SK-N-SH (cell line): Measurements from ENCODE around the gene PBXIP1. TPM values are rescaled to one million over a fixed set of nuclear protein-coding genes. Genes with fewer than 3 reads are reported as not detected.

Experiments used
- CTCF ChIA-PET: fragments of 300-600, 350-600 bp; formaldehyde crosslinking; extraction: SDS; loops from one replicate; lab custom pipeline; 2021; lab: Yijun Ruan, JAX
- POLR2A ChIA-PET: fragments of 350-600 bp; sonication (Branson Sonifier 250); formaldehyde crosslinking; extraction: SDS; loops from one replicate; lab custom pipeline; 2020; ENCODE audit warnings: antibody characterized with exemption, inconsistent platforms; lab: Yijun Ruan, JAX
- DNase-seq: peaks from one replicate; pipeline ENCODE4 v3.0.0; 2012
- H2AFZ ChIP-seq: fragments of 200-600 bp; sonication (generic); 2 replicates; pipeline ENCODE4 v1.8.1; 2016; ENCODE audit warnings: antibody characterized with exemption, mild to moderate bottlenecking, low read depth
- H3F3A ChIP-seq: fragments of 200-600 bp; sonication (generic); replicated peaks from 2 replicates; pipeline ENCODE3; 2016; ENCODE audit warnings: antibody characterized with exemption, mild to moderate bottlenecking; ENCODE audit not compliant: insufficient read depth
- H3K27ac ChIP-seq, 2 experiments: fragments of 200-500 bp in 1 of 2; fragments of 200-600 bp in 1 of 2; sonication (Bioruptor generic) in 1 of 2; sonication (generic), shearing (Covaris generic) in 1 of 2; 2 replicates each; pipeline versions ENCODE4 v1.5.1 to v1.6.1; 2014 to 2016; ENCODE audit warnings: low read depth in 2 of 2, inconsistent platforms in 1 of 2, low read length in 1 of 2, mild to moderate bottlenecking in 1 of 2, mixed read lengths in 1 of 2
- H3K27me3 ChIP-seq: fragments of 200-600 bp; sonication (generic), shearing (Covaris generic); 2 replicates; pipeline ENCODE4 v1.6.1; 2016; ENCODE audit warnings: mixed run types; ENCODE audit not compliant: insufficient read depth
- H3K36me3 ChIP-seq, 2 experiments: fragments of 200-500 bp in 1 of 2; fragments of 200-600 bp in 1 of 2; sonication (Bioruptor generic) in 1 of 2; sonication (generic) in 1 of 2; replicated peaks in 1 of 2; 2 replicates each; pipeline versions ENCODE3 to v1.5.1; 2014 to 2016; ENCODE audit warnings: low read length in 1 of 2, mild to moderate bottlenecking in 1 of 2; ENCODE audit not compliant: insufficient read depth in 2 of 2, control insufficient read depth in 1 of 2
- H3K4me1 ChIP-seq, 2 experiments: fragments of 200-500 bp in 1 of 2; fragments of 200-600 bp in 1 of 2; sonication (Bioruptor generic) in 1 of 2; sonication (generic), shearing (Covaris generic) in 1 of 2; 2 replicates each; pipeline versions ENCODE4 v1.5.1 to v1.6.1; 2014 to 2016; ENCODE audit warnings: low read depth in 1 of 2, low read length in 1 of 2, mixed run types in 1 of 2; ENCODE audit not compliant: insufficient read depth in 2 of 2, control insufficient read depth in 1 of 2
- H3K4me2 ChIP-seq: fragments of 200-600 bp; sonication (generic), shearing (Covaris generic); 2 replicates; pipeline ENCODE4 v1.6.1; 2017; ENCODE audit warnings: mixed run types
- H3K4me3 ChIP-seq, 2 experiments: fragments of 200-500 bp in 1 of 2; fragments of 200-600 bp in 1 of 2; sonication (Bioruptor generic) in 1 of 2; sonication (generic), shearing (Covaris generic) in 1 of 2; 2 replicates each; pipeline versions ENCODE4 v1.5.1 to v1.8.1; 2014 to 2016; ENCODE audit warnings: low read depth in 2 of 2, inconsistent platforms in 1 of 2, low read length in 1 of 2, mild to moderate bottlenecking in 1 of 2, mixed read lengths in 1 of 2, moderate library complexity in 1 of 2
- H3K79me2 ChIP-seq: fragments of 200-600 bp; sonication (generic); 2 replicates; pipeline ENCODE4 v1.8.1; 2017; ENCODE audit warnings: mild to moderate bottlenecking; ENCODE audit not compliant: insufficient read depth
- H3K9ac ChIP-seq: fragments of 200-600 bp; sonication (generic); 2 replicates; pipeline ENCODE4 v1.6.1; 2017; ENCODE audit warnings: mixed run types
- H3K9me2 ChIP-seq: fragments of 200-600 bp; sonication (generic); 2 replicates; pipeline ENCODE4 v1.6.1; 2017; ENCODE audit warnings: mixed run types
- H3K9me3 ChIP-seq: fragments of 200-600 bp; sonication (generic); 2 replicates; pipeline ENCODE4 v1.6.1; 2017; ENCODE audit warnings: mixed run types, mild to moderate bottlenecking, moderate library complexity
- H4K20me1 ChIP-seq: fragments of 200-600 bp; sonication (generic); 2 replicates; pipeline ENCODE4 v1.6.1; 2017; ENCODE audit warnings: mild to moderate bottlenecking, mixed run types; ENCODE audit not compliant: insufficient read depth
- CHD2 ChIP-seq: fragments of 150-350 bp; IDR thresholded peaks from 2 replicates; pipeline ENCODE4 v1.6.1; 2018; ENCODE audit warnings: low read length; ENCODE audit not compliant: partially characterized antibody
- CTCF ChIP-seq: fragments of 200-600 bp; sonication (generic); IDR thresholded peaks from 2 replicates; pipeline ENCODE4 v1.6.1; 2017; ENCODE audit warnings: antibody characterized with exemption, mild to moderate bottlenecking, moderate library complexity
- EP300 ChIP-seq, 2 experiments: IDR thresholded peaks; 2 replicates each; pipeline versions ENCODE4 v1.4.0 to v1.6.1; 2012; ENCODE audit warnings: borderline replicate concordance in 1 of 2, low read depth in 1 of 2, low read length in 1 of 2
- GATA2 ChIP-seq: sonication (generic); formaldehyde crosslinking; IDR thresholded peaks from 2 replicates; pipeline ENCODE4 v1.5.0; 2020; ENCODE audit warnings: mild to moderate bottlenecking, missing genetic modification reagents
- JUND ChIP-seq: IDR thresholded peaks from 2 replicates; pipeline ENCODE4 v1.4.0; 2012
- MAX ChIP-seq: IDR thresholded peaks from 2 replicates; pipeline ENCODE4 v1.4.0; 2012; ENCODE audit warnings: low read depth
- MEF2A ChIP-seq: IDR thresholded peaks from 2 replicates; pipeline ENCODE4 v1.4.0; 2012; ENCODE audit warnings: low read depth, borderline replicate concordance
- MXI1 ChIP-seq: IDR thresholded peaks from 2 replicates; pipeline ENCODE4 v1.6.1; 2012; ENCODE audit warnings: mild to moderate bottlenecking, low read depth, low read length, improper control_type of control experiment
- RAD21 ChIP-seq: IDR thresholded peaks from 2 replicates; pipeline ENCODE4 v1.6.1; 2012; ENCODE audit warnings: mild to moderate bottlenecking, low read length
- RFX5 ChIP-seq: IDR thresholded peaks from 2 replicates; pipeline ENCODE4 v1.6.1; 2012; ENCODE audit warnings: mild to moderate bottlenecking, improper control_type of control experiment, low read length
- RXRA ChIP-seq: IDR thresholded peaks from 2 replicates; pipeline ENCODE4 v1.4.0; 2012; ENCODE audit warnings: low read depth, mild to moderate bottlenecking, borderline replicate concordance
- SIN3A ChIP-seq: IDR thresholded peaks from 2 replicates; pipeline ENCODE4 v1.6.1; 2012; ENCODE audit warnings: low read depth, mild to moderate bottlenecking, low read length, moderate library complexity, borderline replicate concordance
- SMC3 ChIP-seq: IDR thresholded peaks from 2 replicates; pipeline ENCODE4 v1.6.1; 2012; ENCODE audit warnings: low read depth, low read length, improper control_type of control experiment
- TAF1 ChIP-seq: IDR thresholded peaks from 2 replicates; pipeline ENCODE4 v1.6.1; 2012; ENCODE audit warnings: low read depth, mild to moderate bottlenecking, low read length, moderate library complexity, borderline replicate concordance
- USF1 ChIP-seq: IDR thresholded peaks from 2 replicates; pipeline ENCODE4 v1.4.0; 2012; ENCODE audit warnings: low read depth, borderline replicate concordance
- ZBTB33 ChIP-seq: IDR thresholded peaks from 2 replicates; pipeline ENCODE4 v1.4.0; 2012; ENCODE audit warnings: low read depth, borderline replicate concordance
- WGBS: methylation state at CpG from one replicate; pipeline ENCODE4 v1.1.6; 2017; ENCODE audit warnings: low lambda C conversion rate; 5-methylcytosine and 5-hydroxymethylcytosine counted together
- polyA plus RNA-seq, 3 experiments: library from polyadenylated mRNA; depleted of rRNA; stranded (reverse); fragments of >200 nt; gene quantifications; 2 replicates each; pipeline ENCODE4 v1.2.3, GENCODE V29; 2012

PBXIP1 gene
- polyA plus RNA-seq, 1 of the 3 experiments (the other 2 are of a cell fraction), result 55.9 TPM

GRCh38 chr1:154992721-154993571, 37.0 kb upstream of the PBXIP1 start:
- peak; percentile 31 for TF ChIP-seq RAD21
- peak; percentile 21; the same call in 1 of the 2 replicates for TF ChIP-seq SMC3
- peak; percentile 30 for TF ChIP-seq CTCF
- no peak for TF ChIP-seq CHD2
- no peak for TF ChIP-seq MAX
- no peaks in the 10 kb centered on the region for H3K9me3 ChIP-seq
- no peak overlapping the region for H3K9ac ChIP-seq
- H3K79me2 ChIP-seq, result peaks cover 8% of the 10 kb centered on the region; the same call in 1 of the 2 replicates
- ChIA-PET POLR2A (interaction anchor here (0.6 to 3.9 kb wide), 10 partner anchors 10 to 512 kb away, joined by 3 to 22 read pairs (median 4); partner anchors contain the start of genes ADAM15, CKS1B, FLAD1 and PBXIP1), CTCF (interaction anchor here (1.1 to 14.0 kb wide), 13 partner anchors 11 to 485 kb away, joined by 3 to 640 read pairs (median 4); partner anchors contain the start of genes ADAM15, CKS1B, FLAD1 and PBXIP1)
- no peak for DNase-seq
- H3K4me1 ChIP-seq, result peaks cover 3 to 29% of the 10 kb centered on the region in 2 experiments; a peak in 3 of 4 replicates
- H3K9me2 ChIP-seq, result no peaks in the 10 kb centered on the region
- no peaks in the 10 kb centered on the region for H4K20me1 ChIP-seq
- H3K4me3 ChIP-seq, result no peak overlapping the region
- WGBS, result 92% methylated on average over 13 of the region's 14 CpGs
- no peaks in the 10 kb centered on the region for H3K27me3 ChIP-seq
- no peak overlapping the region for H3K4me2 ChIP-seq
- peak overlapping the region; percentile 14 to 43; a peak in 2 of 4 replicates for H3K27ac ChIP-seq
- no peak overlapping the region for H2AFZ ChIP-seq
- H3F3A ChIP-seq, result peaks cover 4% of the 10 kb centered on the region
- H3K36me3 ChIP-seq, result peaks cover 17 to 27% of the 10 kb centered on the region in 2 experiments

- Histone ChIP-seq H3K27ac (no peak overlapping the region), H3K4me1 (peaks cover 0 to 30% of the 10 kb centered on the region in 2 experiments; a peak in 2 of 4 replicates), H3K4me3 (no peak overlapping the region), H3F3A (no peaks in the 10 kb centered on the region), H3K9me3 (no peaks in the 10 kb centered on the region), H3K4me2 (no peak overlapping the region), H3K9me2 (no peaks in the 10 kb centered on the region), H3K9ac (no peak overlapping the region), H3K79me2 (peaks cover 34% of the 10 kb centered on the region), H4K20me1 (no peaks in the 10 kb centered on the region), H3K27me3 (no peaks in the 10 kb centered on the region), H3K36me3 (peaks cover 24 to 33% of the 10 kb centered on the region in 2 experiments), H2AFZ (no peak overlapping the region)
- TF ChIP-seq RFX5 (no peak), TAF1 (no peak), USF1 (no peak), SIN3A (no peak), RXRA (no peak), MXI1 (no peak), MAX (no peak), ZBTB33 (no peak), MEF2A (no peak), EP300 (IDR thresholded peaks at IDR 0.05; ENCODE audit: borderline replicate concordance in 1 of 2, low read depth in 1 of 2, low read length in 1 of 2) (no peak), JUND (no peak), SMC3 (no peak), GATA2 (CRISPR knock-in tag) (no peak)
- ChIA-PET CTCF (interaction anchor here (0.7 to 2.1 kb wide), 2 partner anchors 9 to 275 kb away, joined by 3 to 17 read pairs; no protein-coding TSS in a partner anchor), POLR2A (interaction anchor here (1.4 kb wide), 1 partner anchor 12 kb away, joined by 4 read pairs; no protein-coding TSS in a partner anchor)
- 97% methylated on average over 6 of the region's 8 CpGs for WGBS
- peak; percentile 1 for DNase-seq
Observed at GRCh38 chr1:154990276-154990675, 34.4 kb upstream of the PBXIP1 start.
